Embryonic facial prominence (tissue), 1 donor: ENCODE data around the gene GGTLC2.
"Not testable (repeated sequence)": the region's sequence is repeated elsewhere in the genome, so short reads cannot be mapped to it uniquely, and the experiment has no call there.

Experiments
- DNase-seq: peaks from one replicate; pipeline ENCODE4 v3.0.0-alpha.2; 2016; ENCODE audit errors: extremely low spot score

GGTLC2 gene

GRCh38 chr22:22638313-22638712 lies 6.1 kb upstream of the GGTLC2 start:
- DNase-seq: not testable (repeated sequence)

GRCh38 chr22:22642255-22642654 lies 2.2 kb upstream of the GGTLC2 start:
- not testable (repeated sequence) for DNase-seq

DNA sequence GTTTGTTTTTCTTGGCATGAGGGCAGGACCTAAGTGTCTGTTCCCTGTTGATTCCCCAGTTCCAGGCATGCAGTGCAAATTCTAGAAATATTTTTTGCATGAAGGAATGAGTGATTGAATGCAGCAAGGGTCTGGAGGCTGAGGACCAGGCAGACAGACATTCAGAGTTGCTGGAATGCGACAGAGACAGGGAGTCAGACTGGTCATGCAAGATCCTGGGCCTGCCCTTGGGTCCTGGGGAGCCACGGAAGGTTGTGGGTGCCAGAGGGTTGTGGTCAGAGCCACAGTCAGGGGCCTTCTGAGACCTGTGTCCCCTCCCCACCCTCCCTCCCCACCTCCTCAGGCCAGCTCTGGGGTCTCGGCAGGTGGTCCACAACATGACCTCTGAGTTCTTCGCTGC lies 1.6 kb downstream of the GGTLC2 start:
- not testable (repeated sequence) for DNase-seq

- DNase-seq: not testable (repeated sequence)
Observed at GRCh38 chr22:22647952-22648351, 3.5 kb downstream of the GGTLC2 start.

DNA sequence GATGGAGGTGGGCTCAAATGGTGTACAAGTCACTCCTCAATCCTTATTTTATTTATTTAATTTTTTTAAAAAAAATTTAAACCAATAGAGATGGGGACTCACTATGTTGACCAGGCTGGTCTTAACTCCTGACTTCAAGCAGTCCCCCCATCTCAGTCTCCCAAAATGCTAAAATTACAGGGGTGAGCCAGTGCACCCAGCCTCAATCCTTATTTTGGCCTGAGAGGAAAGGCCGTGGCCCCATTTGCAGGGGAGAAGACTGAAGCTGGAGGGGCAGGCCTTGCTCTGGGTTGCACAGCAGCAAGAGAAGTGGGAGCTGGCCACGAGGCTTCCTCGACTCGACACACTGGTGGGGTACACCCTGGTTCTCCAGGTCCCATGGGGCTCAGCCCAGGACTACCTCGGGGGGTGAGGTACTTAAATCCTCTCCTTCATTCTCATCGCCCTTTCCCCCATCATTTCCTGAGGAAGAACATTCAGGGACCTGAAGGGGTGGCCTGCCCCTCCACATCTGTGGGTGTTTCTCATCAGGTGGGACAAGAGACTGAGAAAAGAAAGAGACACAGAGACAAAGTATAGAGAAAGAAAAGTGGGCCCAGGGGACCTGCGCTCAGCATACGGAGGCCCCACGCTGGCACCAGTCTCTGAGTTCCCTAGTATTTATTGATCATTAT lies 4.6 kb downstream of the GGTLC2 start:
- DNase-seq: not testable (repeated sequence)

DNA sequence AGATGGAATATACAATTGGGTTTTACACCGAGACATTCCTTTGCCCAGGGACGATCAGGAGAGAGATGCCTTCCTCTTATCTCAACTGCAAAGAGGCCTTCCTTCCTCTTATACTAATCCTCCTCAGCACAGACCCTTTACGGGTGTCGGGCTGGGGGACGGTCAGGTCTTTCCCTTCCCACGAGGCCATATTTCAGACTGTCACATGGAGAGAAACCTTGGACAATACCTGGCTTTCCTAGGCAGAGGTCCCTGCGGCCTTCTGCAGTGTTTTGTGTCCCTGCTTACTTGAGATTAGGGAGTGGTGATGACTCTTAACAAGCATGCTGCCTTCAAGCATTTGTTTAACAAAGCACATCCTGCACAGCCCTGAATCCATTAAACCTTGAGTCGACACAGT lies 5.3 kb downstream of the GGTLC2 start:
- DNase-seq: not testable (repeated sequence)

DNA sequence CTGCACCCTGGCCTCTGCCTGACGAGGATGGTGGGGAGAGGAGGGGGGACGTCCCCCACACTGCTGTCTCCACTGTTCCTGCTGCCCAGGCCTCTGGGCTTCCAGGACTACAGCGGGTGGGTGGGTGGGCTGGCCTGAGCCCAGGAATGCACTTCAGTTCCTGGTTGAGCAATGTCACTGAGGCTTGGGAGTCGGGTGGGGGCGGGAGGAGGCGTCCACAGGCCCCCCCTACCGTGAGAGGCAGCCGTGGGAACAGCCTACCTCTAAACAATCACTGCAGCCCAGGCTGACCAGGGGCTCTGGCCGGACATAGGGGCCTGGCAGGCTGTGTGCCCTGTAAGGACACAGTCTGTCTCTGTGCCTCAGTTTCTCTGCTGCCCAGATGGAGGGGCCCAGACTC lies 6.0 kb downstream of the GGTLC2 start:
- DNase-seq: not testable (repeated sequence)

GRCh38 chr22:22650803-22651515 lies 6.5 kb downstream of the GGTLC2 start:
- not testable (repeated sequence) for DNase-seq

DNA sequence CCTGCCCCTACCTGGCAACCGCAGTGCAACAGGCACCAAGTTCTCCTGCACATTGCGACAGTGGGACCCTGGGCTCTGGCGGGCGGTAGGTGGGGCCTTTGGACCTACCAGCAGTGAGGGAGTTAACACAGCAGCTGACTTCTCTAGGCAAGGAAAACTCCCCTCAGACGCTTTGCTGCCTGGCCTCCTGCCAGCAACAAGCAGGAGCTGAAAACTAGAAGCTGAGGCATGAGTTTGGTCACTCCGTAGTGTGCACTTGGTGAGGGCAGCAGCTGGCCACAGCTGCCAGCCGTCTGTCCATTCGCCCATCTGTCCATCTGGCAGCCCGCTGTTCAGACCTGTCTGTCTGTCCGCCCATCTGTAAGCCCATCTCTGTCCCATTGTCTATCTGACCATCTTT lies 7.2 kb downstream of the GGTLC2 start:
- DNase-seq: not testable (repeated sequence)

- DNase-seq: not testable (repeated sequence)
Observed at GRCh38 chr22:22652102-22652501, 7.7 kb downstream of the GGTLC2 start.

DNA sequence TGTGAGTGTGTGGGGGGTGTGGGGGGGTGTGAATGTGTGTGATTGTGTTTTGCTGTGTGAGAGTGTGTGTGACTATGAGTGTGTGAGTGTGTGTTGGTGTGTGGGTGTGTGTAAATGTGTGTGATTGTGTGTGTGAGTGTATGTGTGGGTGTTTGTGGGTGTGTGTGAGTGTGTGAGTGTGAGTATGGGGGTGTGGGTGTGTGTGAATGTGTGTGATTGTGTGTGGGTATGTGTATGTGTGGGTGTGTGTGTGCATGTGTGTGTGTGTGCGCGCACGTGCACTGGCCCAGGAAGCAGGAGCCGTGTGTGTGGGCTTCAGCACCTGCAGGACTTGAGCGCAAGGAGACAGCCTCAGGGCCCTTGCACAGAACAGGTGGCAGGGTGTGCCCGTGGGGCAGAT lies 8.2 kb downstream of the GGTLC2 start:
- not testable (repeated sequence) for DNase-seq

- DNase-seq: not testable (repeated sequence)
Observed at GRCh38 chr22:22653677-22654381, 9.4 kb downstream of the GGTLC2 start.

- no peak for DNase-seq
Observed at GRCh38 chr22:22655452-22656290, 11.3 kb downstream of the GGTLC2 start.

- DNase-seq: no peak
Observed at GRCh38 chr22:22657712-22658111, 13.3 kb downstream of the GGTLC2 start.

- no peak for DNase-seq
Observed at GRCh38 chr22:22661275-22661674, 16.9 kb downstream of the GGTLC2 start.

GRCh38 chr22:22662095-22662494 lies 17.7 kb downstream of the GGTLC2 start:
- DNase-seq: no peak

GRCh38 chr22:22663861-22664800 lies 19.7 kb downstream of the GGTLC2 start:
- DNase-seq: no peak

GRCh38 chr22:22666307-22667091 lies 22.1 kb downstream of the GGTLC2 start:
- no peak for DNase-seq

- DNase-seq: no peak
Observed at GRCh38 chr22:22667966-22668880, 23.8 kb downstream of the GGTLC2 start.
